Cardiac atrium fibroblast (primary cell): ENCODE data around the gene LITAFD. TPM values are rescaled to one million over a fixed set of nuclear protein-coding genes. Genes with fewer than 3 reads are reported as not detected.

Experiments
- total RNA-seq: library from RNA; depleted of rRNA; stranded (reverse); fragments of >200 nt; gene quantifications from 2 replicates; pipeline ENCODE4 v1.2.3, GENCODE V29; 2015

Gene LITAFD
- total RNA-seq, result 2.5 TPM in 1 of 2 replicates, not detected in the other

GRCh38 chr16:8882041-8882617 lies at the start of gene LITAFD:
Gene LITAFD, plus strand, starts transcription at chr16:8882351. Its CDS starts 2,005 bp downstream, at chr16:8884356.

GRCh38 chr16:8868416-8869211 lies 13.5 kb upstream of the LITAFD start, which contains the start of gene CARHSP1:
Gene CARHSP1, minus strand, starts transcription at chr16:8869006. Its CDS starts 9,678 bp downstream, at chr16:8859328.

Other genes starting within 250 kb of the LITAFD start
- gene ABAT, start 207.7 kb upstream of the LITAFD start, total RNA-seq, result 2.8 and 3.2 TPM in 2 replicates
- 2.7 and 5.2 TPM in 2 replicates for gene TMEM186, start 84.7 kb upstream of the LITAFD start, total RNA-seq
- gene PMM2, start 84.5 kb upstream of the LITAFD start, total RNA-seq, result 49.8 and 56.7 TPM in 2 replicates
- 244 and 275 TPM in 2 replicates for gene CARHSP1, start 13.3 kb upstream of the LITAFD start, total RNA-seq
- 35.2 and 48.0 TPM in 2 replicates for gene USP7, start 81.6 kb downstream of the LITAFD start, total RNA-seq
- gene HAPSTR1, start 209.3 kb downstream of the LITAFD start, total RNA-seq, result 49.8 and 58.2 TPM in 2 replicates